ENCODE measurements around the gene ROPN1.

ROPN1 gene

DNA sequence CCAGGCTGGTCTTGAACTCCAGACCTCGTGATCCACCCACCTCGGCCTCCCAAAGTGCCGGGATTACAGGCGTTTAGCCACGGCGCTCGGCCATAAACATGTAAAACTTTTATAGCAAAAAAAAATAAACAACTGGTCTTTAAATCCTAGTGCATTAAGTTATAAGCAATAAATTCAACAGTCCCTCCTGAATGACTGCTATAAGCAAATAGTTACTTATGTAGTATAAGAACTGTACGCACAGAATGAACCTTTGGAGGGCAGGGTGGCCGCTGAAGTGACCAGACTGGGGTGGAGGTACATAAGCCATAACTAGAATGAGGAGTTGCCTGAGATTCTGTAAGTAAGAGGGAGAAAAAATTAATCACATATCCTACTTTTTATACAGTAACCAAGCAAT lies 43.5 kb downstream of the ROPN1 start:
- no peak for DNase-seq (ENCODE audit: low read depth)

GRCh38 chr3:123947482-123947881 lies 44.4 kb downstream of the ROPN1 start:
- DNase-seq (ENCODE audit: low read depth) = no peak

GRCh38 chr3:123941542-123941941 lies 50.4 kb downstream of the ROPN1 start:
- DNase-seq (ENCODE audit: low read depth) = no peak

- no peak for DNase-seq (ENCODE audit: low read depth)
These were observed 50.8 kb downstream of the ROPN1 start for GRCh38 chr3:123941121-123941520.

- no peak for DNase-seq (ENCODE audit: low read depth)
These were observed 52.2 kb downstream of the ROPN1 start for GRCh38 chr3:123939706-123940105.

GRCh38 chr3:123936400-123936799 lies 55.5 kb downstream of the ROPN1 start:
- DNase-seq (ENCODE audit: low read depth) = no peak

DNA sequence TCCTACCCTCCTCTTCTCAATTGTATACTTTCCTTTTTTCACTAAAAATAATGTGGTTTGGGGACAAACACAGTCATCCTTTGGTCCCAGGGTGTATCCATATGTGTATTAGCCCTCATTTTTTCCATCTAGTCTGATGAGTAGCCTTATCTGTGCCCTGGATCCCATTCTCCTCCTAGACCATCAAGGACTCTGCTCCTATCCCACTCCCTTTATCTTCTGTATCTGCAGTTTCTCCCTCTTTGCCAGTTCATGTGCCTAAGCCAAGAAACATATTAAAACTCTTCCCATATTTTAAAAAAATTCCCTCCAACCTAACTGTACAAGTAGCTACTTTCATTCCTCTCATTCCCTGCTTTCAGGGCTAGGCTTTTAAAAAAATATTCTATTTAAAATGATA lies 56.1 kb downstream of the ROPN1 start:
- DNase-seq (ENCODE audit: low read depth) = no peak

GRCh38 chr3:123934250-123934649 lies 57.7 kb downstream of the ROPN1 start:
- DNase-seq (ENCODE audit: low read depth) = no peak

- DNase-seq (ENCODE audit: low read depth) = no peak
These were observed 61.5 kb downstream of the ROPN1 start for GRCh38 chr3:123930445-123930844.

- no peak for DNase-seq (ENCODE audit: low read depth)
These were observed 62.6 kb downstream of the ROPN1 start for GRCh38 chr3:123929325-123929724.

GRCh38 chr3:123926396-123926795 lies 65.5 kb downstream of the ROPN1 start:
- no peak for DNase-seq (ENCODE audit: low read depth)

GRCh38 chr3:123920868-123921267 lies 71.1 kb downstream of the ROPN1 start:
- no peak for DNase-seq (ENCODE audit: low read depth)

DNA sequence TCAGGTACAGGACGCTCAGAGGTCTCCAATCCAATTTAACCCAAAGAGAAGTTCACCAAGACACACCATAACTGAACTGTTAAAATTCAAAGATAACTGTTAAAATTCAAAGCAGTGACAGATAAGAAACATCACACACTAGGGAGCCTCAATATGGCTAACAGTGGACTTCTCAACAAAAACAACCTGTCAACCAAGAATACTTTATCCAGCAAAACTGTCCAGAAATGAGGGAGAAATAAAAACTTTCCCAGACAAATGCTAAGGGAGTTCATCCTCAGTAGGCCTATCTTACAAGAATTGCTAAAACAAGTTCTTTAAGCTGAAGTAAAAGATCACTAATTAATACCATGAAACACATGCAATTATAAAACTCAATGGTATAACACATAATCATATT lies 71.5 kb downstream of the ROPN1 start:
- no peak for DNase-seq (ENCODE audit: low read depth)

DNA sequence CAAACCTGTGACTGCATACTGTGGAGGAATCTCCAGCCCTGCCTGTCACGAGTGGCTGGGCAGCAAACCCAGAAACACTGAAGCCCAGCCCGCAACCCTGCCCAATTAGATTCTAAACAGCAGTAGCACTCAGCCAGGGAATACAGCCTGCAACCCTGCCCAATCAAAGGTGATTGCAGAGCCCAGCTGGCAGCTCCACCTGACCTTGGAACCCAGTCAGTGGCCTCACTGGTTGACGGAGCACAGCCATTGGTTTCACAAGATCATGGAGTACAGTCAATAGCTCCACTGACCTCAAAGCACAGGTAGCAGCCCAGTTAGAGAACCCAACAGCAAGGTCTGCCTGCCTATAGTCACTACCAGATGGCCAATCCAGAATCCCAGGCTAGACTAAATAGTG lies 72.6 kb downstream of the ROPN1 start:
- DNase-seq (ENCODE audit: low read depth) = no peak
